GM21367 (cell line): ENCODE data around the gene LRRC14B.
"Not testable (repeated sequence)": the region's sequence is repeated elsewhere in the genome, so short reads cannot be mapped to it uniquely, and the experiment has no call there.

Experiments used
- ATAC-seq: cut with Tn5 transposase; IDR thresholded peaks from one replicate; pipeline ENCODE4 v1.9.1; 2021; ENCODE audit not compliant: unreplicated experiment

Gene LRRC14B

GRCh38 chr5:190366-191035, 794 bp upstream of the LRRC14B start:
- ATAC-seq = no peak

GRCh38 chr5:191949-192690, 825 bp downstream of the LRRC14B start:
- ATAC-seq = no peak

GRCh38 chr5:192691-192969, 1.3 kb downstream of the LRRC14B start:
- ATAC-seq = no peak

GRCh38 chr5:192970-193831, 1.9 kb downstream of the LRRC14B start:
- ATAC-seq = no peak

- ATAC-seq = no peak
Measured at GRCh38 chr5:194102-194501, 2.8 kb downstream of the LRRC14B start.

- no peak for ATAC-seq
Measured at GRCh38 chr5:194603-195209, 3.4 kb downstream of the LRRC14B start.

GRCh38 chr5:195401-196160, 4.3 kb downstream of the LRRC14B start:
- no peak for ATAC-seq

GRCh38 chr5:196350-196749, 5.1 kb downstream of the LRRC14B start:
- no peak for ATAC-seq

GRCh38 chr5:197031-197430, 5.7 kb downstream of the LRRC14B start:
- not testable (repeated sequence) for ATAC-seq

- ATAC-seq = no peak
Measured at GRCh38 chr5:197892-198489, 6.7 kb downstream of the LRRC14B start.

GRCh38 chr5:198516-199196, 7.4 kb downstream of the LRRC14B start:
- ATAC-seq = no peak

- no peak for ATAC-seq
Measured at GRCh38 chr5:199197-199949, 8.1 kb downstream of the LRRC14B start.

GRCh38 chr5:199950-200645, 8.8 kb downstream of the LRRC14B start:
- no peak for ATAC-seq

GRCh38 chr5:200985-201384, 9.7 kb downstream of the LRRC14B start:
- no peak for ATAC-seq

- no peak for ATAC-seq
Measured at GRCh38 chr5:201672-202071, 10.4 kb downstream of the LRRC14B start.

GRCh38 chr5:203246-203930, 12.1 kb downstream of the LRRC14B start:
- ATAC-seq = no peak

- no peak for ATAC-seq
Measured at GRCh38 chr5:204001-204400, 12.7 kb downstream of the LRRC14B start.

- ATAC-seq = no peak
Measured at GRCh38 chr5:204462-204861, 13.2 kb downstream of the LRRC14B start.
